Esophagus muscularis mucosa (tissue), 3 donors: ENCODE measurements around the gene TPM4.

Source experiments
- POLR2A ChIP-seq: fragments of 450-650 bp; IDR thresholded peaks from one replicate; pipeline ENCODE4 v1.6.1; 2017; ENCODE audit warnings: antibody characterized with exemption, moderate library complexity, mild to moderate bottlenecking, low read depth
- TF ChIP-seq, protein P1 (sequence below), 3 experiments: fragments of 200-600 bp in 2 of 3; fragments of 450-650 bp in 1 of 3; sonication (generic) in 2 of 3; IDR thresholded peaks; one replicate each; pipeline ENCODE4 v1.5.1; 2017 to 2019; ENCODE audit warnings: antibody characterized with exemption in 3 of 3, mild to moderate bottlenecking in 2 of 3, moderate library complexity in 1 of 3

DNA sequence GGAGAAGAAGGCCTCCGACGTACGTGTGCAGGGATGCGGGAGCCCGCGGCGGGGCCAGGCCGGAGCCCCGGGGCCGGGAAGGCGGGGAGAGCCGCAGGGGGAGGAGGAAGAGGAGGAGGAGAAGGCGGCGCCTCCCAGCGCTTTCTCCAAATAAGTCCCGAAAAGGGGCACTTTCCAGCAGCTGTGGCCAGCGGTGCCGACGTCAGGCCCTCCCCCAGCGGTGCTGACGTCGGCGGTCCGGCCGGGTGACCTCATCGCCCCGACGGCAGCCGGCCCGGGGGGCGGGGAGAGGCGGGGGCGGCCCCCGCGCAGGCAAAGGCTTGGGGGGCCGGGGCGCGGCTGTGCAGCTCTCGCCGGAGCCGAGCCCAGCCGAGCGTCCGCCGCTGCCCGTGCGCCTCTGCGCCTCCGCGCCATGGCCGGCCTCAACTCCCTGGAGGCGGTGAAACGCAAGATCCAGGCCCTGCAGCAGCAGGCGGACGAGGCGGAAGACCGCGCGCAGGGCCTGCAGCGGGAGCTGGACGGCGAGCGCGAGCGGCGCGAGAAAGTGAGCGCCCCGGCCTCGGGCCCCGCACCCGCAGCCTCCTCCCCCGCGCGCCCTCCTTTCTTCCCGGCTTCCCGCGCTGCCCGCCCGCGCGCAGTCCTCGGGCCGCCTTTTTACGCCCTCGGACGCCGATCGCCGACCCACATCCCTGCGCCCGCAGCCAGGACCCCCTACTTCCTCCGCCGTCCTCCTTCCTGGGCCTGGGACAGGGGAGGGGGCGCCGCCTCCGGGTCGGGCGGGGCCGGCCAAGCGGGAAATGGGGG lies at the start of gene TPM4:
- TF ChIP-seq, protein P1, sequence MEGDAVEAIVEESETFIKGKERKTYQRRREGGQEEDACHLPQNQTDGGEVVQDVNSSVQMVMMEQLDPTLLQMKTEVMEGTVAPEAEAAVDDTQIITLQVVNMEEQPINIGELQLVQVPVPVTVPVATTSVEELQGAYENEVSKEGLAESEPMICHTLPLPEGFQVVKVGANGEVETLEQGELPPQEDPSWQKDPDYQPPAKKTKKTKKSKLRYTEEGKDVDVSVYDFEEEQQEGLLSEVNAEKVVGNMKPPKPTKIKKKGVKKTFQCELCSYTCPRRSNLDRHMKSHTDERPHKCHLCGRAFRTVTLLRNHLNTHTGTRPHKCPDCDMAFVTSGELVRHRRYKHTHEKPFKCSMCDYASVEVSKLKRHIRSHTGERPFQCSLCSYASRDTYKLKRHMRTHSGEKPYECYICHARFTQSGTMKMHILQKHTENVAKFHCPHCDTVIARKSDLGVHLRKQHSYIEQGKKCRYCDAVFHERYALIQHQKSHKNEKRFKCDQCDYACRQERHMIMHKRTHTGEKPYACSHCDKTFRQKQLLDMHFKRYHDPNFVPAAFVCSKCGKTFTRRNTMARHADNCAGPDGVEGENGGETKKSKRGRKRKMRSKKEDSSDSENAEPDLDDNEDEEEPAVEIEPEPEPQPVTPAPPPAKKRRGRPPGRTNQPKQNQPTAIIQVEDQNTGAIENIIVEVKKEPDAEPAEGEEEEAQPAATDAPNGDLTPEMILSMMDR (IDR thresholded peaks at IDR 0.05), result peak in 1 of 3 experiments; percentile 11
- TF ChIP-seq POLR2A, result peak; percentile 65
